Measurements from ENCODE around the gene BCAM.
A peak's percentile ranks its signal among the peaks of the same experiment; 100 is the strongest.
"Not testable (repeated sequence)": the region's sequence is repeated elsewhere in the genome, so short reads cannot be mapped to it uniquely, and the experiment has no call there.

Gene BCAM, protein sequence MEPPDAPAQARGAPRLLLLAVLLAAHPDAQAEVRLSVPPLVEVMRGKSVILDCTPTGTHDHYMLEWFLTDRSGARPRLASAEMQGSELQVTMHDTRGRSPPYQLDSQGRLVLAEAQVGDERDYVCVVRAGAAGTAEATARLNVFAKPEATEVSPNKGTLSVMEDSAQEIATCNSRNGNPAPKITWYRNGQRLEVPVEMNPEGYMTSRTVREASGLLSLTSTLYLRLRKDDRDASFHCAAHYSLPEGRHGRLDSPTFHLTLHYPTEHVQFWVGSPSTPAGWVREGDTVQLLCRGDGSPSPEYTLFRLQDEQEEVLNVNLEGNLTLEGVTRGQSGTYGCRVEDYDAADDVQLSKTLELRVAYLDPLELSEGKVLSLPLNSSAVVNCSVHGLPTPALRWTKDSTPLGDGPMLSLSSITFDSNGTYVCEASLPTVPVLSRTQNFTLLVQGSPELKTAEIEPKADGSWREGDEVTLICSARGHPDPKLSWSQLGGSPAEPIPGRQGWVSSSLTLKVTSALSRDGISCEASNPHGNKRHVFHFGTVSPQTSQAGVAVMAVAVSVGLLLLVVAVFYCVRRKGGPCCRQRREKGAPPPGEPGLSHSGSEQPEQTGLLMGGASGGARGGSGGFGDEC

DNA sequence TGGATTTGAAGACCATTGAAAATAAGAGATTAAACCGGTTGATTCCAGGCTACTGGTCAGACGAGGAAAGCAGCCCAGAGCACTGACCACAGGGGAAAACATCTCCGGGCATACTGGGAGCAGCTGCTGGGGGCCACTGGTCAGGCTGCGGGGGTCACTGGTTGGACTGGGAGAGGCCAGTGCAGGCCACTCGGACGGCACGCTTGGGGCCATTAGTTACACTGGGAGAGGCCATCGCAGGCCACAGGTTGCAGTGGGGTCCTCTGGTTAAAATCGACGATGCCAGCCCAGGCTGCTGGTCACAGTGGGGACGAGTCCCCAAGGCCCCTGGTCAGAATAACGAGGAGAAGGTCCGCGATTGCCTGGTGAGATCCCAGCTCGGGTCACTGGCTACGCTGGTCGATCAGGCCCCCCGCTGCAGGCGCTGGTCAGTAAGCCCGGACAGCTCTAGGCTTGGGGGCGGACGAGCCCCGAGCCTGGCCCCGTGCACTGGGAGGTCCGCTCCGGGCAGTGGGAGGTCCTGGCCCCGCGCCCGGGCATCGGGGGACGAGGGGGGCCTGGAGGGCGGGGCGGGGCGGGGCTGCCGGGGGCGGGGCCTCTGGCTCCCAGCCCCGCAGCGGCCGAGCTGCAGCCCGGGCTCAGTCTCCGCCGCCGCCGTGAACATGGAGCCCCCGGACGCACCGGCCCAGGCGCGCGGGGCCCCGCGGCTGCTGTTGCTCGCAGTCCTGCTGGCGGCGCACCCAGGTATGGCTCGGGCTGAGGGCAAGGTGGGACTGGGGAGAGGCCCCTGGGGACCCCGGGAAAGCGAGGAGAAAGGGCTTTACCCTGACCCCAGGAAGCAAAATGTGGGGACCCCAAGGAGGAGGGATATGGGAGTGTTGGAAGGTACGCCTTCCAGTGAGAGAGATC, at the start of gene BCAM:
BCAM (plus strand) TSS at position 641 of the 909 bp plus-strand sequence; CDS start at position 663, 22 bp downstream.
- no peak for ATAC-seq

DNA sequence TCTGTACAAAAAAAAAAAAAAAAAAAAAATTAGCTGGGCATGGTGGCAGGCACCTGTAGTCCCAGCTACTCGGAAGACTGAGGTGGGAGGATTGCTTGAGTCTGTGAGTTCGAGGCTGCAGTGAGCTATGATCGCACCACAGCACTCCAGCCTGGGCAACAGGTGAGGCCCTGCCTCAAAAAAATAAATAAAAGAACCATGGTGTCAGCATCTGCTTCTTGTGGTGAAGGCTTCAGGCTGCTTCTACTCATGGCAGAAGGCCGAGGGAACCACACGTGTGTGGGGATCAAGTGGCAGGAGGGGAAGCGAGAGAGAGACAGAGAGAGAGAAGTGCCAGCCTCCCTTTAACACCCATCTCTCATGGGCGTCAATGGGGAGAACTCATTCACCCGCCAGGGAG, 46.9 kb upstream of the BCAM start:
- no peak for ATAC-seq

DNA sequence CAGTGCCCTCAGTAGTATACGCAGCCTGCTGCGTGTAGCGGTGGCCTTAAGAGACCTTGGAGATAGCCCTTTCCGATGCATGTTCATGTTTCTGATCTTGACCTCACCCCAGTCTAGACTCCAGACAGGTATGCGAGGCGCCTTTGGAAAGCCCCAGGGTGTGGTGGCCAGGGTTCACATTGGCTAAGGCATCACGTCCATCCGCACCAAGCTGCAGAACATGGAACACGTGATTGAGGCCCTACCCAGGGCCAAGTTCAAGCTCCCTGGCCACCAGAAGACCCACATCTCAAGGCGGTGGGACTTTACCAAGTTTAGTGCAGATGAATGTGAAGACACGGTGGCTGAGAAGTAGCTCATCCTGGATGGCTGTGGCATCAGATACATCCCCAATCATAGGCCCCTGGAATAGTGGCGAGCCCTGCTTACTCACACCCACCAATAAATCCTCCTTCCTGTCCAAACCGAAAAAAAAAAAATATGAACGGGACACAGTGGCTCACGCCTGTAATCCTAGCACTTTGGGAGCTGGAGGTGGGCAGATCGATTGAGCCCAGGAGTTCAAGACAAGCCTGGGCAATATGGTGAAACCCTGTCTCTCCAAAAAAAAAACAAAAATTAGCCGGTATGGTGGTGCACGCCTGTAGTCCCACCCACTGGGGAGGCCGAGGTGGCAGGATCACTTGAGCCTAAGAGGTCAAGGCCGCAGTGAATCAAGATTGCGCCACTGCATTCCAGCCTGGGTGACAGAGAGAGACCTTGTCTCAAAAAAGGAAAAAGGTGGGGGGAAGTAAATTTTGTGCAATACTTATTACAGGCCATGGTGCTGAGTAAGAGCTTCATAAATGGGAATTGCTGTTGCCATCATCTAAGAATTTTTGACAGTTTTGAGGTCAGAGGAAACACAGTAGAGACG, 43.6 kb upstream of the BCAM start:
- ATAC-seq = no peak

DNA sequence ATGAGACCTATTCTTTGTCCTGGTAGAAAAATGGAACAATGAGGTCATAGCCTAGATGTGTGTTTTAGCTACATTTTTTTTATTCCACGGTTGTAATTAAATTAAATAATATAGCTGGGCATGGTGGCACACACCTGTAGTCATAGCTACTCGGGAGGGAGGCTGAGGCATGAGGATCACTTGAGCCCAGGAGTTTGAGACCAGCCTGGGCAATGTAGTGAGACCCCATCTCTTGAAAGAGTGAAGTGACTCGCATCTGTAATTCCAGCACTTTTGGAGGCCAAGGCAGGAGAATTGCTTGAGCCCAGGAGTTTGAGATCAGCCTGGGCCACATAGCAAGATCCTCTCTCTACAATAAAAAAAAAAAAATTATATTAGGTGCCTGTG, 43.0 kb upstream of the BCAM start:
- no peak for ATAC-seq

DNA sequence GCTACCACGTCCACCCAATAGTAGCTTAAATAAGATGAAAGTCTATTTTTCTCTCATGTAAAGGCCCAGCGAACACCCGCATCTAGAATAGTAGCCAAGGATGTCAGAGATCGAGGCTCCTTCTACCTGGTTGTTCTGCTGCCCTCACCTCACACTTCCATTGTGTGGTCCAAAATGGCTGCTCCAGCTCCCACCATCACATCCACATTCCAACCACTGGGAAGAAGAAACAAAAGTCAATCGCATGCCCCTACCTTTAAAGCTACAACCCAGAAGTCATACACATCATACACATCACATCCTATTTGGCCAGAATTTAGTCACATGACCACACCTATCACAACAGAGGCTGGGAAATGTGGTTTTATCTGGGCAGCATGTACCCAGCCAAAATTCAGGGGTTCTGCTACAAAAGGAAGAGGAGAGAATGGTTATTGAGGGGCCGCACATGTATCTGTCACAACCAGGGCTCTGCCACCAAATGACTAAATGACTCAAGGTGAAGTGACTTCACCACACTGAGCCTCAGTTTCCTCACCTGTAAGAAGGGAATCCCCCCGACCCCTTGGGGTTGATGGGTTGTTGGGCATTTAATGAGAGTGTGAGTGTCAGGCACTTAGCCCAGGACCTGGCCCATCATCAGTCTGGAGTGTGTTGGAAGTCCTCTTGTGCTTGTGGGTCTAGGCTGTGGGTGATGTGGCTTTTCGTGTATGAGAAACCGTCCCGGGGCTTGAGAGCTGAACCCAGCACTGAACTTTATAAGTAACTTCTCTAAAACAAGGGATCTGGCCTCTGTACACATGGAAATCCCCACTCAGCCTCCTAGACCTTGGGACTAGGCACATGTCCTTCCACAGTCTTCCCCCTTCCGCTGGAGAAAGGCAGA, 41.4 kb upstream of the BCAM start:
- ATAC-seq = no peak

DNA sequence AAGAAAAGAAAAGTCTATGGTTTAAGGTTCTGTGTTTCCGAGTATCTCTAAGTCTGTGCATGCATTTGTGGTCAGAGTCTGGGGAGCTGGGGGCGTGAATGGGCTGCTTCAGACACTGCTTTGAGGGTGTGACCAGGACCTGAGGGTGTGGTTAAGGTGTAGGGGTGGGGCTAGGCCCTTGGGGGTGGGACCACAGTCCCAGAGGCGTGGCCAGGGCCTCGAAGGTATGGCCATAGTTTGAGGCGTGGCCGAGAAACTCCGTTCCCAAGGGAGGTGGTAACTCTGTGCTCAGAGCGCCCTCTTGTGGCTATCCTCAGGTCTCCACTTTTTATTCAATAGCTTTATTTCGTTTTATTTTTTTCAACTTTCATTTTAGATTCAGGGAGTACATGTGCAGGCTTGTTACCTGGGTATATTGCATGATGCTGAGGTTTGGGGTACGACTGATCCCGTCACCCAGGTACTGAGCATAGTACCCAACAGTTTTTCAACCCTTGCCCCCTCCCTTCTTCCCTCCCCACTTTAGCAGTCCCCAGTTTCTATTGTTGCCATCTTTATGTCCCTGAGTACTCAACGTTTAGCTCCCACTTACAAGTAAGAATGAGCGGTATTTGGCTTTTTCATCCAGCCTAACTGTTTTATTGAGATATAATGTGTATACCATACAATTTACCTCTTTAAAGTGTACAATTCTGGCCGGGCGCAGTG, 38.2 kb upstream of the BCAM start:
- peak; percentile 98 to 99 for ATAC-seq

DNA sequence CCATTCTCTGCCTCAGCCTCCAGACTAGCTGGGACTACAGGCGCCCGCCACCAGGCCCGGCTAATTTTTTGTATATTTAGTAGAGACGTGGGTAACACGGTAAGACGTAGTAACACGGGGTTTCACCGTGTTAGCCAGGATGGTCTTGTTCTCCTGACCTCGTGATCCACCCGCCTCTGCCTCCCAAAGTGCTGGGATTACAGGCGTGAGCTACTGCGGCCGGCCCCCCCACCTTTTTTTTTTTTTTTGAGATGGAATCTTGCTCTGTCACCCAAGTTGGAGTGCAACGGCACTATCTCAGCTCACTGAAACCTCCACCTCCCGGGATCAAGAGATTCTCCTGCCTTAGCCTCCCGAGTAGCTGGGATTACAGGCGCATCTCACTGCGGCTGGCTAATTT, 36.8 kb upstream of the BCAM start:
- not testable (repeated sequence) for ATAC-seq

DNA sequence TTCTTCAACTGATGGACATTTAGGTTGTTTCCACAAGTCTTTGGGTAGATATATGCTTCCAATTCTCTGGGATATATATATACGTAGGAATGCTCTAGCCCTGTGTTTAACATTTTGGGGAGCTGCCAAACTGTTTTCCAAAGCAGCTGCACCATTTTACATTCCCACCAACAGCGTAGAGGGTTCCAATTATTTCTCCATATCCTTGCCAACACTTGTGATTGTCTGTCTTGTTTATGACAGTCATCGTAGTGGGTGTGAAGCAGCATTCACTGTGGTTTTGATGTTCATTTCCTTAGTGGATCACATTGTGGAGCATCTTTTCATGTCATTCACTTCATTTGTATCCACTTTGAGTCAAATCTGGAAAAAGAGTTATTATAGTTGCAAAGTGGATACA, 35.9 kb upstream of the BCAM start:
- ATAC-seq = no peak

DNA sequence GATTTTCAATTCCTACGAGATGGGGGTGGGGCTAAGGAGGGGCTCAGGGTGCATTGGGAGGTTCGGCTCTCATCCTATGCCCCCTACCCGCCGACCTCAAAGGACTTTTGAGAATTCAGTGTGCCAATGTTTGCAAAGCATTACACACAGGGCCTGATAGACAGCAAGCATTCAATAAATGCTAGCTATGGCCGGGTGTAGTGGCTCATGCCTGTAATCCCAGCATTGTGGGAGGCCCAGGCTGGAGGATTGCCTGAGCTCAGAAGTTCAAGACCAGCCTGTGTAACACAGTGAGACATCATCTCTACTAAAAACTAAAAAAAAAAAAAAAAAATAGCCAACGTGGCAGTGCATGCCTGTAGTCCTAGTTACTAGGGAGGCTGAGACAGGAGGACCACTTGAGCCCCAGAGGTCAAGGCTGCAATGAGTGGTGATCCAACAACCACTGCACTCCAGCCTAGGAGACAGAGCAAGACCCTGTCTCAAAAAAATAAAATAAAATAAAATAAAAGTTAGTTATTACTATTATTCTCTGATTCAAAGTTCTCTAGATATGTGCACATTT, 33.1 kb upstream of the BCAM start:
- ATAC-seq = no peak

DNA sequence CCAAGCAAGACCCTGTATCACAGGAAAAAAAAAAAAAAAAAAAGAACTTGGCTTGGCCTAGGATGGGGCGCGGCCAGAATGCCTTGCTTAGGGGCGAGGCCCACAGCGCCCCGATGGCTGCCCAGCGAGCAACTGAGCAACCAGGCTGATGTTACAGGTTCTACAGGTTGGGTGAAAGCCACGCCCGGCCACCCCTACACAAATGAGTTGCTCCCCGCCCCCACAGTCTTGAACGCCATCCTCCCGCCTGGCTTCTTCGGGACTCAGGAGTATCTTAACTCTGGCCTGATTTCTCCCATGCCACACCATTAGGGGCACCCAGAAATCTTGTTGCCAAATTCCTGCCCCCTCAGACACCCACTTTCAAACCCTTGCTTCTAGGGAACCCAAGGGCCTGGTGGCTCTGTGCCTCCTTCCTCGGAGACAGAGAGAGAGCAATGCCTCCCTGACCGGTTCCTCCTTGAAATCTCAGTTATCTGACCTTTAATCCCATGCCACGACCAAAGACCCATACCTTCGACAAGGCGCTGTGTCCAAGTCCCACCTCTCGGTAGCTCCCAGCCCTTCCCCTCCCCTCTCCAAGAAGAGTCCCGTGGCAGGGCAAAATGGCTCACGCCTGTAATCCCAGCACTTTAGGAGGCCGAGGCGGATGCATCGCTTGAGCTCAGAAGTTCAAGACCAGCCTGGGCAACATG, 32.4 kb upstream of the BCAM start:
- ATAC-seq = no peak

DNA sequence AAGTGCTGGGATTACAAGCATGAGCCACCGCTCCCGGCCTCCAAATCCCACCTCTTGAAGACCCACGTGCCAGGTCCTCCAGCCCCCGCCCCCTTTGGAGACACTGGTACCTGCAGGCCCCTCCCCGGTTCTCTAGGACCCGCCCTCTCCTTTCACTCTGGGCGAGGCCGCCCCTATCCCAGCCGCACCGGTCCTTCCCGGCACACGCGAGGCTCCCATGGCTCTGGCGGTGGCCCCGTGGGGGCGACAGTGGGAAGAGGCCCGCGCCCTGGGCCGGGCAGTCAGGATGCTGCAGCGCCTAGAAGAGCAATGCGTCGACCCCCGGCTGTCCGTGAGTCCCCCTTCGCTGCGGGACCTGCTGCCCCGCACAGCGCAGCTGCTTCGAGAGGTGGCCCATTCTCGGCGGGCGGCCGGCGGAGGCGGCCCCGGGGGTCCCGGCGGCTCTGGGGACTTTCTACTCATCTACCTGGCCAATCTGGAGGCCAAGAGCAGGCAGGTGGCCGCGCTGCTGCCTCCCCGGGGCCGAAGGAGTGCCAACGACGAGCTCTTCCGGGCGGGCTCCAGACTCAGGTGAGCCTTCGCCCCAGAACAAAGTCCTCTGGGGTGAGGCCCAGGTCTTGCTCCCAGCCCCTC, 31.1 kb upstream of the BCAM start, which contains the start of gene CBLC:
CBLC (plus strand) TSS at position 176 of the 633 bp plus-strand sequence; CDS start at position 218, 42 bp downstream.
- ATAC-seq = no peak

DNA sequence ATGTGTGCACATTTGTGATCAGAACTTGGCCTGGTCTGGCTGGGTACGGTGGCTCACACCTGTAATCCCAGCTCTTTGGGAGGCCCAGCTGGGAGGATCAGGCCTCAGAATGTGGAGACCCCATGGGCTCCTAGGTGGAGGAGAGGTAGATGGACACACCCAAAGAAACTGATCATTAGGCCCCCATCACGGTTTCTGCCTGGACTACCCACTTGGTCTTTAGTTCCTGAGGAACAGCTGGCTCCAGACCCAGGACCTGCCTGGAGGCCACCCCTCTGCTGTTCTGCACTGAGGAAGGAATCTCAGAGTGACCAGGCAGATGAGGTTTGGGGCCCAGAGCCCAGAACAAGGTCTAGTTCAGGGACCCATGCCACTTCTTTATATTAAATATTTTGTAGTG, 29.8 kb upstream of the BCAM start:
- no peak for ATAC-seq

DNA sequence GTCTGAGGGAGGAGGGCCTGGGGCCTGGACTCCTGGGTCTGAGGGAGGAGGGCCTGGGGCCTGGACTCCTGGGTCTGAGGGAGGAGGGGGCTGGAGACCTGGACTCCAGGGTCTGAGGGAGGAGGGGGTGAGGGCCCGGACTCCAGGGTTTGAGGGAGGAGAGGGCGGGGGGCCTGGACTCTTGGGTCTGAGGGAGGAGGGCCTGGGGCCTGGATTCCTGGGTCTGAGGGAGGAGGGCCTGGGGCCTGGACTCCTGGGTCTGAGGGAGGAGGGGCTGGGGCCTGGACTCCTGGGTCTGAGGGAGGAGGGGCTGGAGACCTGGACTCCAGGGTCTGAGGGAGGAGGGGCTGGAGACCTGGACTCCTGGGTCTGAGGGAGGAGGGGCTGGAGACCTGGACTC, 27.2 kb upstream of the BCAM start:
- not testable (repeated sequence) for ATAC-seq

DNA sequence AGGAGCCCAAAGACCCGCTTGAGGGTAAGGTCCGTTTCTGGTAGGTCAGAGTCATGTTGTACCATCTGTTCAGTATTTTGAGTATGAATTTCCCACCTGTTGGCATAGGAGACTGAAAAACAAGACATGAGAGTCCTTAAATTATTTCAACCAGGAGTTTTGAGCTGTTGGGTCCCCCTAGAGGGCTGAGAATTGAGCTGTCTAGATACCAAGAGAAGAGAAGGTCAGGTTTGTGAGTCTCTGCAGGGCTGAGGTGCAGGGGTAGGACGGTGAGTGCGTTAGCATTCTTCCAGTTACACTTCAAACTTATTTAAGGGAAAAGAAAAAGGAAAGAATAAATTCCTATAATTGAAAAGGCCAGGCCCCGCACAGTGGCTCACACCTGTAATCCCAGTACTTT, 26.2 kb upstream of the BCAM start:
- ATAC-seq = no peak

DNA sequence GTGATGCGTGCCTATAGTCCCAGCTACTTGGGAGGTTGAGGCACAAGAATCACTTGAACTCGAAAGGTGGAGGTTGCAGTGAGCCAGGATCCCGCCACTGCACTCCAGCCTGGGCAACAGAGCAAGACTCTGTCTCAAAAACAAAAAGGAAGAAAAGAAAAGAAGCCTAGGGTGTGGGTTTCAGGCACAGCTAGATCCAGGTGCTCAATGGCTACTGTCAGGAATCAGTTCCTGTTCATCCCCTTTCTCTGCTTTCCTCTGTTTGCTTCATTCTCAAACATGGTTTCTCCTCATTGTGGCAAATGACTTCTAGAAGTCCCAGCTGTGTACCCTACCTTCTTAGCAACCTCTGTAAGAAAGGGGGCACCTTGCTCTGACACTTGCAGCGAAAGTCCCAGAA, 25.4 kb upstream of the BCAM start:
- ATAC-seq = no peak

DNA sequence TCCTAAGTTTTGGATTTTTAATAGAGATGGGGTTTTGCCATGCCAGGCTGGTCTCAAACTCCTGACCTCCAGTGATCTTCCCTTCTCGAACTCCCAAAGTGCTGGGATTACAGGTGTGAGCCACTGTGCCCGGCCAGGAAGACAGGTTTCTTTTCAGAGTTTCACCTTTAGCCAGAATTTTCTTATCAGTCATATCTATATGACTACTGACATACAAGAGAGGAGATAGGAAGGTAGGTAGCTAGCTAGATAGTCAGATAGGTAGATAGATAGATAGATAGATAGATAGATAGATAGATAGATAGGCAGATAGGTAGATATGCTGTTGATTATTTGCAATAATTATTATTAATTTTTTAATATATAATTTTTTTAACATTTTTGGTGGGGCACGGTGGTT, 23.6 kb upstream of the BCAM start:
- ATAC-seq = no peak

DNA sequence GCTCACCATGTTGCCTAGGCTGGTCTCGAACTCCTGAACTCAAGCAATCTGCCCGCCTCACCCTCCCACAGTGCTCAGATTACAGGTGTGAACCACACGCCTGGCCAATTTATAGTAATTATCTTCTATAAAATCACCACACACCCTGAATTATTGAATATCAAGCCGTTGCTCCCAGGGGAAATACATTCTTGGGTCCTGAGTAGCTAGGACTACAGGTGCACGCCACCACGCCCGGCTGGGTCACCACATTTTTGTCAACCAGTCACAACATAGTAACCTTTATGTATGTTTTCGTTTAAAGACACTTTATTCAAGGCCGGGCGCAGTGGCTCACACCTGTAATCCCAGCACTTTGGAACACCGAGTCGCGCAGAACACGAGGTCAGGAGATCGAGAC, 22.9 kb upstream of the BCAM start:
- no peak for ATAC-seq

DNA sequence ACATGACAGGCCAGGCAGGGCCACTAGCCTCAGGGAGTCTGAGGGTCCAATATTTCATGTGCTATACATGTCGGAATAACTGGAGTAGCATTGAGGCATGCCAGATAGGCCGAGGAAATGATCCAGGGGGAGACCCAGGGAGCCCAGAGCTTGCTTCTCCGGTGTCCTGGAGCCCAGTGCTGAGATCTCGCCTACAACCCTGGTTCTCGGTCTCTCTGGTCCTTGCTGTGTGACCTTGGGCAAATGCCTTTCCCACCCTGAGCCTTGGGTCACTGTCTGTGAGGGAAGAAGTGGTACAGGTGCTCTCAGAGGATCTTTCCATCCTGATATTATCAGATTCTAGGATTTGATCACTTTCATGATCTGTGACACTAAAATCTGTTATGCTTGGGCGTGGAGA, 19.9 kb upstream of the BCAM start:
- ATAC-seq = no peak

DNA sequence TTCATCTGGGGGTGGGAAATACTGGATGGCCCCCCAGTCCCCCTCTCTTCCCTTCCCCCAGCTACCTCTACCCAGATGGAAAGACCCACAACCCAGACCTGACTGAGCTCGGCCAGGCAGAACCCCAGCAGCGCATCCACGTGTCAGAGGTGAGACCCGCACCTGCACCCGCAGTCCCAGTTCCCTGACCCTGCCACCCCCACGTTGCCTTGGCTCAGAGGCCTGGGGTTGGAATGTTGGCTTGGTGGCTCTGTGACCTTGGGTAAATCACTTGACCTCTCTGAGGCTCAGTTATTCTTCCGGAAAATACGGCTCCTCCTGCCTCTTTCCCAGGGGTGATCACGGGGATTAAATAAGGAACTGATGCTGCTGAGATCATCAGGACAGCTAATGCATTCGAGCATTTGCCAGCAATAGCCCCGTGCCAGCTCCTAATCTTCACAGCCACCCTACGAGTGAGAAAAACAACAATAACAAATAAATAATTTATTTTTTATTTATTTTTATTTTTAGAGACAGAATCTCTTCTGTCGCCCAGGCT, 18.9 kb upstream of the BCAM start:
- ATAC-seq = no peak

Measured in activated CD4-positive, CD25-positive, alpha-beta regulatory T cell treated with anti-CD3 and anti-CD28 coated beads, Interleukin-2, amount 50 U/mL, for 24 hours (primary cell).